GM12892 (cell line): ENCODE results near the gene CDK5R1.

ENCODE experiments used
- POLR2A ChIP-seq: IDR thresholded peaks from 2 replicates; pipeline ENCODE4 v1.6.1; 2011; ENCODE audit warnings: low read depth, low read length, control low read depth
- POLR2AphosphoS5 ChIP-seq: IDR thresholded peaks from 2 replicates; pipeline ENCODE4 v1.6.1; 2011; ENCODE audit warnings: low read depth, low read length, control low read depth

GRCh38 chr17:32493571-32493970, 6.8 kb downstream of the CDK5R1 start:
- TF ChIP-seq POLR2A, result no peak
- no peak for TF ChIP-seq POLR2AphosphoS5
